Mammary epithelial cell (primary cell): ENCODE results near the gene FGFRL1.

Source experiments
- EZH2 ChIP-seq: IDR thresholded peaks from 2 replicates; pipeline ENCODE4 v1.6.1; 2012; ENCODE audit warnings: low read length, inconsistent platforms, borderline replicate concordance
- TF ChIP-seq, protein P1 (sequence below), 2 donors: IDR thresholded peaks in 1 of 2; conservative IDR thresholded peaks in 1 of 2; 2 replicates each; pipeline ENCODE4 v1.5.1; 2011 to 2012; ENCODE audit warnings: inconsistent platforms in 2 of 2, low read length in 2 of 2, mild to moderate bottlenecking in 2 of 2, control low read depth in 1 of 2, low read depth in 1 of 2; ENCODE audit not compliant: insufficient read depth in 1 of 2; ENCODE audit errors: extremely low read depth in 1 of 2

DNA sequence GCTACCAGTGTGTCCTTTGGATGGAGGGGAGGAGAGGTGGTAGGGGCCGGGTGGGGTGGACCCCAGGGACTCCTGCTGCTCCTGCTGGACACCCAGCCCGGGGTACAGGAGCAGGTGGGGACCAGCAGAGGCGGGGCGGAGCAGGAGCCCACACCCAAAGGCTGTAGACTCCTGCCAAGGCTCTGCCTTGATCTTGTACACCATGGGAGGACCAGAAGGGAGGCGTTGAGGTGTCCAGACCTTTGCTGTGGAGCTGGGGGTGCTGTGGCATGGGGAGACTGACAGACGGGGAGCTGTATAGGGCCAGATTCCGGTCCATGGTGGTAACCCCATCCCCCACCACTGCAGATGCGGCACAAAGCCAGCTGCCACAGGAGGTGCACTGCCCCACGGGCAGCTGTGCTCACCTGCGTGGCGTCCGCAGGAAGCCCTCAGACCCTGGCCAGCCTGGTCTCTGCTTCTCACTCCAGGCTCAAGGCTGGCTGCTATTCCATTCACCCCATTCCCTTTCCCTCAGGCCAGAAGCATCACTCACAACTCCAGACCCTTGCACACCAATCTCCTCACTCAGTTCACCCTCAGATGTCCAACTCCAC, 13.2 kb upstream of the FGFRL1 start:
- TF ChIP-seq, protein P1, sequence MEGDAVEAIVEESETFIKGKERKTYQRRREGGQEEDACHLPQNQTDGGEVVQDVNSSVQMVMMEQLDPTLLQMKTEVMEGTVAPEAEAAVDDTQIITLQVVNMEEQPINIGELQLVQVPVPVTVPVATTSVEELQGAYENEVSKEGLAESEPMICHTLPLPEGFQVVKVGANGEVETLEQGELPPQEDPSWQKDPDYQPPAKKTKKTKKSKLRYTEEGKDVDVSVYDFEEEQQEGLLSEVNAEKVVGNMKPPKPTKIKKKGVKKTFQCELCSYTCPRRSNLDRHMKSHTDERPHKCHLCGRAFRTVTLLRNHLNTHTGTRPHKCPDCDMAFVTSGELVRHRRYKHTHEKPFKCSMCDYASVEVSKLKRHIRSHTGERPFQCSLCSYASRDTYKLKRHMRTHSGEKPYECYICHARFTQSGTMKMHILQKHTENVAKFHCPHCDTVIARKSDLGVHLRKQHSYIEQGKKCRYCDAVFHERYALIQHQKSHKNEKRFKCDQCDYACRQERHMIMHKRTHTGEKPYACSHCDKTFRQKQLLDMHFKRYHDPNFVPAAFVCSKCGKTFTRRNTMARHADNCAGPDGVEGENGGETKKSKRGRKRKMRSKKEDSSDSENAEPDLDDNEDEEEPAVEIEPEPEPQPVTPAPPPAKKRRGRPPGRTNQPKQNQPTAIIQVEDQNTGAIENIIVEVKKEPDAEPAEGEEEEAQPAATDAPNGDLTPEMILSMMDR (conservative IDR thresholded peaks at IDR 0.05 in 1 of 2, IDR thresholded peaks at IDR 0.05 in 1 of 2; ENCODE audit: extremely low read depth in 1 of 2, insufficient read depth in 1 of 2, low read depth in 1 of 2, low read length in 2 of 2): no peak
- peak; percentile 24 for TF ChIP-seq EZH2
